GM23248 (cell line): Measurements from ENCODE around the gene TIMP3.

ENCODE experiments used
- EZH2 ChIP-seq: fragments of 200-600 bp; sonication (generic); IDR thresholded peaks from 2 replicates; pipeline ENCODE4 v1.6.1; 2018; ENCODE audit warnings: antibody characterized with exemption, mild to moderate bottlenecking; ENCODE audit not compliant: insufficient read depth, poor library complexity, severe bottlenecking
- EZH2phosphoT487 ChIP-seq: fragments of 200-600 bp; sonication (generic); IDR thresholded peaks from 2 replicates; pipeline ENCODE4 v1.6.1; 2018; ENCODE audit warnings: antibody characterized with exemption, moderate library complexity, mild to moderate bottlenecking, low read depth; ENCODE audit not compliant: insufficient read depth

GRCh38 chr22:32868946-32869345 lies 67.4 kb downstream of the TIMP3 start:
- TF ChIP-seq EZH2 (no peak), EZH2phosphoT487 (no peak)
